ENCODE results near the gene ZNF22.

DNA sequence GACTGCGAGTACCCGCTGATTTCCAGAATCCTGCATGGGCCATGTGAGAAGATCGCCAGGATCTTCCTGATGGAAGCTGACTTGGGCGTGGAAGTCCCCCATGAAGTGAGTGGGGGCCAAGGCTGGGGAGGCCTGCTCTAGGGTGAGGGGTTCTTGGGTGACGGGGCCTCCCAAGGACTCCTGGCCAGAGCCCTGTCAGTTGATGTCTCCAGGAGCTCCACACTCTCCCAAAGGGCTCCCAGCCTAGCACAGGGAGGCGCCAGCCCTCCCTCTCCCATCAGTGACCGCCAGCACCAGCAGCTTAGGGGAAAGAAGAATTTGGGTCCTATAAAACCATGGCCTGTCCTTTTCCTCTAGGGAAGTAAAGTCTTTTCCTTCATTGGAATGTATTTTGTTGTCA lies 9.8 kb upstream of the ZNF22 start:
- TF ChIP-seq EP300 (IDR thresholded peaks at IDR 0.05): no peak
- TF ChIP-seq, protein P1, sequence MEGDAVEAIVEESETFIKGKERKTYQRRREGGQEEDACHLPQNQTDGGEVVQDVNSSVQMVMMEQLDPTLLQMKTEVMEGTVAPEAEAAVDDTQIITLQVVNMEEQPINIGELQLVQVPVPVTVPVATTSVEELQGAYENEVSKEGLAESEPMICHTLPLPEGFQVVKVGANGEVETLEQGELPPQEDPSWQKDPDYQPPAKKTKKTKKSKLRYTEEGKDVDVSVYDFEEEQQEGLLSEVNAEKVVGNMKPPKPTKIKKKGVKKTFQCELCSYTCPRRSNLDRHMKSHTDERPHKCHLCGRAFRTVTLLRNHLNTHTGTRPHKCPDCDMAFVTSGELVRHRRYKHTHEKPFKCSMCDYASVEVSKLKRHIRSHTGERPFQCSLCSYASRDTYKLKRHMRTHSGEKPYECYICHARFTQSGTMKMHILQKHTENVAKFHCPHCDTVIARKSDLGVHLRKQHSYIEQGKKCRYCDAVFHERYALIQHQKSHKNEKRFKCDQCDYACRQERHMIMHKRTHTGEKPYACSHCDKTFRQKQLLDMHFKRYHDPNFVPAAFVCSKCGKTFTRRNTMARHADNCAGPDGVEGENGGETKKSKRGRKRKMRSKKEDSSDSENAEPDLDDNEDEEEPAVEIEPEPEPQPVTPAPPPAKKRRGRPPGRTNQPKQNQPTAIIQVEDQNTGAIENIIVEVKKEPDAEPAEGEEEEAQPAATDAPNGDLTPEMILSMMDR (IDR thresholded peaks at IDR 0.05): no peak
- TF ChIP-seq POLR2A (IDR thresholded peaks at IDR 0.05): no peak
